NCI-H2107 (cell line): ENCODE data around the gene USP20.

Experiments used
- DNase-seq: peaks from one replicate; lab custom pipeline; 2025; lab: John Stamatoyannopoulos, UW

Gene USP20

DNA sequence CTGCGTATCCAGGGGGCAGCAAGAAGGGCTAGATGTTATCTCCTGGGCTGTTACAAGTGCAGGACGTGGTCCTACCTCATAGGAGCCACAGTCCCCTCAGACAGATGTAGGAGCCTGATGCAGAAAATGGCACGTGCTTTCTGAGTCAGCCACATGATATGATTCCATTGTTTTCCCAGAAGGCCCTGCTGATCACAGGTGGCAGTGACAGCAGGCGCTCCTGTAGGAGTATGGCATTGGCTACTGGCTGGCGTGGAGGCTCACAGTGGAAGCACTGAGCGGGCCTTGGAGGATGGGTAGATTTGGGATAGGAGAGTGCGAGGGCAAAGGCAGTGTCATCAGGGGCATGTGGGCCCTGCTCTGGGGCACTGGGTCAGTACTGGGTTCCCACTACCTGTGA lies 21.9 kb downstream of the USP20 start:
- DNase-seq = no peak

DNA sequence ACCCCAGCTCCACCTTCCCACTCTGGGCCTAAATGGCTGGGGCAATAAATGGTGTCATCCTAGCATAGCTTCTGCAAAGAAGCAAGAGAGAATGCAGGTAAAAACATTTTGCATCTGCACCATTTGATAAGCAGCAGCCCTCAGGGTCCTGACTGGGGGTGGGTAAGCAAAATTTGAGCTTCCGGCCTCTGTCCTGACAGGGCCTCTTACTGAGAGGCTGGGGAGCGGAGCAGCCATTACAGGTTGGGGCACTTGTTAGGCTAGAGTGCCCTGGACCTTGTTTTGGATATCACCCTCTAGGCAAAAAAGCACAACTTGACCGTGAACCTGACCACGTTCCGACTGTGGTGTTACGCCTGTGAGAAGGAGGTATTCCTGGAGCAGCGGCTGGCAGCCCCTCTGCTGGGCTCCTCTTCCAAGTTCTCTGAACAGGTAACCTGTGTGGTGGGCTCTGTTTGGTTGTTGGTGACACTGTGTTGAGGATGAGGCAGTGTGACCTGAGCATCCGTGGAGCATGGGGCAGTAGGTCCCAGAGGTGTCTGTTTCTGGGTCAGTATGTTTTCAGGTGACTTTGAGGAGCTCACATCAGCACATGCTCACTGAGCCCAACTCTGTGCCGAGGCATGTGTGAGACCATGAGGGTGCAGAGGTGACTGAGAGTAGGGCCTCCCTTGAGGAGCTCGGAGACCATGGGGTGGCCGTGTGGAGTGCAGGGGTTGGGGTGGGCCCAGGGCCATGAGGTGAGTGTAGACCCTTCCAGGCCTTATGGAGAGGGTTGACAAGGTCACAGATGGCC lies 23.1 kb downstream of the USP20 start:
- DNase-seq = no peak

DNA sequence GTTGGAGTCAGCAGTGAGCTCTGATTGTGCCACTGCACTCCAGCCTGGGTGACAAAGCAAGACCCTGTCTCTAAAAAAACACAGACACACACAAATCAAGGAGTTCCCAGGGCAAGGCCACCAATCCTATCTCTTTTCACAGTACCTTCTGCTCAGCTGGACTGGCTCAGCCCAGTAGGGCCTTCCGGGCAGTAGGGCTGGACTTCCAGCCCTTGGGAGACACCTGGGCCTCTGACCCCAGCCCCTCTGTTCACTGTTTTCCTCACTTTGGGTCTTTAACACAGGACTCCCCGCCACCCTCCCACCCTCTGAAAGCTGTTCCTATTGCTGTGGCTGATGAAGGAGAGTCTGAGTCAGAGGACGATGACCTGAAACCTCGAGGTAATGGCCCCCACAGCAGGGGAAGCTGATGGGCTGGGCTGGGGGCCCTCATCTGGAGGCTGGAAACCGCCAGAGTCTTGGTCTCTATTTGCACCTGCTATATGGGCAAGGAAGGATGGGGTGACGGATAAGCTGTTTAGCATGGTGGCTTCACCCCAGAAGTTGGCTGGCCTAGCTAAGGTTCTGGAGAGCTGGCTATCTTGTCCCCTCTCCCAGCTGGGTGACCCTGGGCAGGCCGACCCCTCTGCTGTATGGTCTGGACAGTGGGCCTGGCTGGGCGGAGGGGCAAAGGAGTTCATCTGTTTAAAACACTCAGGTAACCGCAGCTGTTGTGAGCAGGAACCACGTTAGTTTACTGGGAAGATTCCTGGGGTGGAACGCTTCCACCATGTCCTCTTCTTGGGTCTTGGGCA lies 25.6 kb downstream of the USP20 start:
- no peak for DNase-seq

- DNase-seq = no peak
These were observed 26.2 kb downstream of the USP20 start for GRCh38 chr9:129861447-129861827.

DNA sequence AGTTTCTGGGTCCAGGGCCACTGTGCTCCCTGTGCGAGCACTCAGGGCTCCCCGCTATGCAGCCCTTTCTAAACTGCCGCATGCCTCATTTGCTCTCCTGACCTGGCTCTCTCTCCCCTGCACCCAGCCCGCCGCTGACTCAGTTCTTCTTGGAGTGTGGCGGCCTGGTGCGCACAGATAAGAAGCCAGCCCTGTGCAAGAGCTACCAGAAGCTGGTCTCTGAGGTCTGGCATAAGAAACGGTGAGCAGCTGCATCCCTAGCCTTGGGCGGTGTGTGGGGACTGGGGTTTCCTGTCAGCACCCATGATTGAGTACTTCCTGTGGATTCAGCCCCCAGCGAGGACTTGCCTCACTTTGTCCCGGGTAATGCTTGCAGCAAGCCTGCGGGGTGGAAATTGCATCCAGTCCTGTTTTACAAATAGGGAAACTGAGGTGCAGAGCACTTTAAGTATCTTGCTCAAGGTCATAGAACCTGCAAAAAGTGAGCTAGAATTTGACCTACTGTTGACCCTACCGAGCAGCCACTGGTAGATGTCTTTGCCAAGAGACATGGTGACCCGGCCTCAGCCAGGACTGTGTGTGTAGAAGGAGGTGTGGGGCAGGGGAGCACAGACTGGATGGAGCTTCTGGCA lies 27.9 kb downstream of the USP20 start:
- no peak for DNase-seq

GRCh38 chr9:129864991-129865647 lies 29.9 kb downstream of the USP20 start:
- DNase-seq = no peak

- DNase-seq = no peak
These were observed 30.5 kb downstream of the USP20 start for GRCh38 chr9:129865668-129866320.

- DNase-seq = no peak
These were observed 31.3 kb downstream of the USP20 start for GRCh38 chr9:129866394-129867135.

DNA sequence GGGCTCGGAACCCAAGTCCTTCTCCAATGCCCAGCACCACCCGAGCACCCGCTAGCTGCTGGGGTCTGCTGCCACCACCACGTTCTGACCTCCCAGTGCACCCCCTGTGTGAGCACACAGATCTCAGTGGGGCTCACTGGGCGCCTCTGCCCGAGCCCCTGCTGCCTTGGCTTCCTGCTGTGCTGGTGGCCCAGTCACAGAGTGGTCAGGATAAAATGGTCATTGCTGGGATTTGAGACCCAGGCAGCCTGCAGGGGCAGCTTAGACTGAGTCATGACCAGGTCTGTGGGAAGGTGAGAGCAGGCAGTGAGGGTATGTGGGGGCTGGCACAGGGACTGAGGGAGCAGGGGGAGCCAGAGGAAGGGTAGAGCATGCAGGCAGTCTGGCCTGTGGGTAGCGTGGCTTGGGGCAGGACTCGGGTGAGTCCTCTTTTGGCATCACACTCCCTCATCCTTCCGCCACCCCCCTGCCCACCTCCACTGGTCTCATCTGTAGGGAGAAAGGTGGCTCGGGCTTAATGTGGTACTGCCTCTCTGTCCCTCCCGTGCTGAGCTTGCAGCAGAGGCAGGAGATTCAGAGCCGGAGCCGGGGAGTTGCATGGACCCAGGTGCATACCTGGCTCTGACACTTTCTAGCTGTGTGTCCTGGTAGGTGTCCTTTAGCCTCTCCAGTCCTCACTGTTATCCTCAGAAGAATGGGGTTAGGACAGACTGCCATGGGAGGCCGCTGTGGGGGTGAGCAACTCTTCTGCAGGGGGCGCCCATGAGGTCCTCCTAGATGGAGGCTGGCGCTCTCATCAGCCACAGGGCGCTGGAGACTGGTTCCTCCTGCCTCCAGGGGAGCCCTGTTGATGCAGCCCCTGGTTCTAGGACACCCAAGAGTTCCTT lies 32.1 kb downstream of the USP20 start:
- no peak for DNase-seq

DNA sequence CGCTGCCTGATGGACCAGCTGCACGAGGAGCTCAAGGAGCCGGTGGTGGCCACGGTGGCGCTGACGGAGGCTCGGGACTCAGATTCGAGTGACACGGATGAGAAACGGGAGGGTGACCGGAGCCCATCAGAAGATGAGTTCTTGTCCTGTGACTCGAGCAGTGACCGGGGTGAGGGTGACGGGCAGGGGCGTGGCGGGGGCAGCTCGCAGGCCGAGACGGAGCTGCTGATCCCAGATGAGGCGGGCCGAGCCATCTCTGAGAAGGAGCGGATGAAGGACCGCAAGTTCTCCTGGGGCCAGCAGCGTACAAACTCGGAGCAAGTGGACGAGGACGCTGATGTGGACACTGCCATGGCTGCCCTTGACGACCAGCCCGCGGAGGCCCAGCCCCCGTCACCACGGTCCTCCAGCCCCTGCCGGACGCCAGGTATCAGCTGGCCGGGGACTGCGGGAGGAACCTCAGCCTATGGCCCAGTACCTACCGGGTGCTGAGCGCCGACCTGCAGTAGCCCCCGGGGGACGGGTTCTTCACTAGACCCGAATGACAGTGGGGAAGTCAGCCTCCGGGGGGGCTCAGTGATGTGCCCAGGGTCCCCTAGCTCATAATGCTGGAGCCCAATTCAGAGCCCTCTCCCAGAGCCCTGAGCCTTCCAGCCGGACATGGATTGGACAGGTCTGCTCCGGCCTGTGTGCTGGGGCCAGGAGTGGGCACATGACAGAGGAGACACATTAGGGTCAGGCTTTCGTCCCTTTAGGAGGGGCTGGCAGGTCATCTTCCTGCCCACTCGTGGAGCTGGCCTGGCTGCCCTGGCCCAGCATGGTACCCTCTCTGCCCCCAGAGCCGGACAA lies 33.0 kb downstream of the USP20 start:
- DNase-seq = no peak

DNA sequence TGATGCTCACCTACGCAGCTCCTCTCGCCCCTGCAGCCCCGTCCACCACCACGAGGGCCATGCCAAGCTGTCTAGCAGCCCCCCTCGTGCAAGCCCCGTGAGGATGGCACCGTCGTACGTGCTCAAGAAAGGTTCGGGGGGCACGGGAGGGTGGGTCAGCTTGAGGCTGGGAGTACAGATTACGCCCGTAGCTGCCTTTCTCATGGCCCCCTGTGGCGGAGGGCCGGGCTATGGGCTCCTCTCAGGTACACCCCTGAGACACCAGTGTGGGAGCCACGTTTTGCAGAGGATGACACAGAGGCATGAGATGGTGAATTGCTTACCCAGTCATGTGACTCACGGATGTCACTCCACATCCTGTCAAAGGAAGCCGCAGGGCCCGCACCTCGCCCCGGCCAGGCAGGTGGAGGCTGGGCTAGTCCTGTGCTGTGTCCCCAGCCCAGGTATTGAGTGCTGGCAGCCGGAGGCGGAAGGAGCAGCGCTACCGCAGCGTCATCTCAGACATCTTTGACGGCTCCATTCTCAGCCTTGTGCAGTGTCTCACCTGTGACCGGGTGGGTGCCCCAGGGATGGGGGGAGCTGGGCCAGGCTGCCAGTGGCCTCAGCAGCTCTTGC lies 33.7 kb downstream of the USP20 start:
- no peak for DNase-seq

DNA sequence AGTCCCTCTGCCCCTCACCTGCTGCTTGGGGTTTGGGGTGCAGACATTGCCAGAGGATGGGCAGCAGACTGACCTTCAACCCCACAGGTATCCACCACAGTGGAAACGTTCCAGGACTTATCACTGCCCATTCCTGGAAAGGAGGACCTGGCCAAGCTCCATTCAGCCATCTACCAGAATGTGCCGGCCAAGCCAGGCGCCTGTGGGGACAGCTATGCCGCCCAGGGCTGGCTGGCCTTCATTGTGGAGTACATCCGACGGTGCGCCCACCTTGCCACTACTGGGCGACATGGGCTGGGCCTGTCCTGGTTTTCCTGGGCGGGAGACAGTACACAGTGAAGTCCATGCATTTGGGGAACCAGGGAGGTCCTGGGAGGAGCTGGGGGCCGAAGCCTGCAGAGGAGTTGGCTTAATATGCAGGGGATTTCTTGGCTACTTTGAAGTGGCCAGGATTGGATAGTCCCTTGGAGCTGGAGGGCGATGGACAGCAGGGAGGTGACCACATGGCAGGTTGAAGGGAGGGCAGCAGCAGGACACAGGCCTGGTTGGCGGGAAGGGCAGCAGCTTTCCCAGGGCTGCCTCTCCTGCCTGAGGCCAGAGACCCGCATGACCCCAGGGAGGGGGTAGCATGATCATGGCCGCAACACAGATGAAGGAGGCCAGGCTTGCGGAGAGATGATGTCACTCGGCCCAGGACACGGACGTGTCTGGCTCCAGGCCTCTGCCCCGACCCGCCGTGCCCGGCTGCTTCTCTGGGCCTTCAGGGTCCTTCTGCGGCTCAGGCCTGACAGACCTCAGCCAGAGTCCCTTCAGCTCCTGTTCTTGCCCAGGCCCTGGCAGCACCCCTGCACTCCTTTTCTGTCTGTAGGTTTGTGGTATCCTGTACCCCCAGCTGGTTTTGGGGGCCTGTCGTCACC lies 34.6 kb downstream of the USP20 start:
- DNase-seq = no peak

GRCh38 chr9:129871046-129871445 lies 35.8 kb downstream of the USP20 start:
- no peak for DNase-seq

DNA sequence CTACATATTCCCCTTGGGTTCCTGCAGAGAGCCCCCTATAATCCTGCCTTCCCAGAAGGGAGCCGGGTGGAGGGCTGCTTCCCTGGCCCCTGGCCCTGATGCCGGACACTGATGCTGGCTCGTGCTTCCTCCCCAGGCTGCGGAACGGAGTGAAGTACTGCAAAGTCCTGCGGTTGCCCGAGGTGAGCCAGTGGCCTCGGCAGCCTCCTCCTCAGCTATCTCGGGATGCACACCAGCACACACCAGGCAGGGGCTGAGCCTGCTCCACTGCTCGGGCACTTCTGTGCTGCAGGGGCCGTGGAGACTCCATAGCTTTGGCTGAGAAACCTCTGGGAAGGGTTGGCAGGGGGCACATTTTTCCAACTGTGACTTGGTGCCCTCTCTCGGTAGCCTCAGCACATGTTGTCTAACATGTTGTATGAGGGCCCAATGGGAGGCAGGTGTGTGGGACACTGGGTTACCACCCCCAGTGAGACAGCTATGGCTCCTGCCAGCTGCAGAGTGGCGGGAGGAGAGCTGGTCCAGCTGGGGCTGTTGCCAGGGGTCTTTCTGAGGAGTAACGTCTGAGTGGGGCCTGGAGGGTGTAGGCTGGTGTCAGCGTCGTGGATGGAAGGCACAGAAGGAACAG lies 38.4 kb downstream of the USP20 start:
- DNase-seq = no peak

- no peak for DNase-seq
These were observed 39.2 kb downstream of the USP20 start for GRCh38 chr9:129874261-129875101.

- DNase-seq = no peak
These were observed 39.9 kb downstream of the USP20 start for GRCh38 chr9:129875181-129875611.
